Suppressor macrophage treated with lipopolysaccharide for 4 hours (primary cell): ENCODE measurements around the gene PLEKHH1.
A peak's percentile ranks its signal among the peaks of the same experiment; 100 is the strongest.

Experiments used
- DNase-seq: peaks from one replicate; pipeline ENCODE4 v3.0.0-alpha.2; 2020

Gene PLEKHH1

GRCh38 chr14:67532998-67533753, at the start of gene PLEKHH1:
TSS of gene PLEKHH1 (plus strand) at chr14:67533290. CDS start at chr14:67541868, 8,578 bp downstream.
- DNase-seq = peak; percentile 81

DNA sequence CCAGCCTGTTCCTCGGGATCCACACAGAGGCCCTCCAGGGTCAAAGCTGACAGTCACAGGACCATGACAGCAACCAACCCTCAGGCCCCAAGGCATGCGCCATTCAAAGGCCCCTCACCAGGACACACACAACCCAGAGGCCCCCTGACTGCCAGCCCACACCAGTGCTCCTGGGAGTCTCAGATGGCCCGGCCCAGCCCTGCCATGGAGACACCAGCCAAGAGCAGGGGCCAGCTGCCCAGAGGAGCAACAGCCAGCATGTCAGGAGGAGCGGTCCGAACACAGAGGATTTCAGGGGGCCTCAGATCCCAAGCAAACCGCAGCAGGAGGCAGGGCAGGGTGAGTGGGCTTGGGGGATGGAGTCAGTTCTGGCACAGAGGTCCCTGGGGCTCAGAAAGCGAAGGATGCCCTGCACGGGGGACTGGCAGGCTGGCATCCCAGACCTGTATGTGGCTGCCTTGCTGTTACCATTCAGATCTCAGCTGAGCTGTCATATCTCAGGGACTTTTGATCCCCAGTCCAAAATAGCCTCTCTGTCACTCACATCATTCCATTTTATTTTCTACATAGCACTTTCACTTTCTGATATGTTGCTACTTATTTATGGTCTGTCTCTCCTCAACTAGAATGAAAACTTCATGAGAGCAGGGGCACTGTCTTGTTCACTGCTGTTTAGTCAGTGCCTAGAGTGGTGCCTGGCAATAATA, 49.4 kb upstream of the PLEKHH1 start:
- DNase-seq = no peak

GRCh38 chr14:67485501-67486095, 47.5 kb upstream of the PLEKHH1 start:
- DNase-seq = no peak

DNA sequence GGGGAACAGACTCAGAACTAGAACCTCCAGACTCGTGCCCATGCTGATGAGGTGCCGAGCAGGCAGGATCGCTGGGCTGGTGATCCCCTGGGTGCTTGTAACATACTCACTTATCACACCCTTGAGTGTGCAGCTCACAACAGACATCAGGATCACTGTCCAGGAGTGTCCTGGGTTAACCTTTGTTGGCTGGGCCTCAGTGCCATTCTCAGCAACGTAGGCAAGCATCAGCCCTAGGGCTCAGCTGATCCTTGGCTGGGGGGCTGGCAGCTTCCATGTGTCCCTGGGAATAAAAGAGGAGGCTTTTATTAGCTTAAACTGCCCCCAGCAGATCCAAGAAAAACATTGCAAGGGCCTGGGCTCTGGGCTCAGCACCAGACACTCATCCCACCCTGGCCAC, 46.2 kb upstream of the PLEKHH1 start:
- no peak for DNase-seq

DNA sequence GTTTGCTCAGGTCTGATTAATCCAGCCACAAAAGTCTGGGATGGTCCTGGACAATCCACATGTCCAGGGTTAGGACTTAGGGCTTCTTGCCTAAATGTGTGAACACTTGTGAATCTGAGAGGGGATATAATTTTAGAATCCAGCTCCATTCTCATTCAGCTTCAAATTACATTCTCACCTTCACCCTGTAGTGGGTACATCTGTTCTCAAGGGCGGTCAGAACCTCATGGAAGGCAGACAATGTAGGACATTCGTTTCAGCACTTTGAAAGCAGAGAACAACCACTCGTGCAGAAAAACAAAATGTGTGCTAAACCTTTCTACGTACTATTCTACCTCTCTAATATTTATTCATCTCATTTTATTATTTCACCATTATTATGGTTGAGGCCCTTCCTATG, 45.8 kb upstream of the PLEKHH1 start:
- no peak for DNase-seq

DNA sequence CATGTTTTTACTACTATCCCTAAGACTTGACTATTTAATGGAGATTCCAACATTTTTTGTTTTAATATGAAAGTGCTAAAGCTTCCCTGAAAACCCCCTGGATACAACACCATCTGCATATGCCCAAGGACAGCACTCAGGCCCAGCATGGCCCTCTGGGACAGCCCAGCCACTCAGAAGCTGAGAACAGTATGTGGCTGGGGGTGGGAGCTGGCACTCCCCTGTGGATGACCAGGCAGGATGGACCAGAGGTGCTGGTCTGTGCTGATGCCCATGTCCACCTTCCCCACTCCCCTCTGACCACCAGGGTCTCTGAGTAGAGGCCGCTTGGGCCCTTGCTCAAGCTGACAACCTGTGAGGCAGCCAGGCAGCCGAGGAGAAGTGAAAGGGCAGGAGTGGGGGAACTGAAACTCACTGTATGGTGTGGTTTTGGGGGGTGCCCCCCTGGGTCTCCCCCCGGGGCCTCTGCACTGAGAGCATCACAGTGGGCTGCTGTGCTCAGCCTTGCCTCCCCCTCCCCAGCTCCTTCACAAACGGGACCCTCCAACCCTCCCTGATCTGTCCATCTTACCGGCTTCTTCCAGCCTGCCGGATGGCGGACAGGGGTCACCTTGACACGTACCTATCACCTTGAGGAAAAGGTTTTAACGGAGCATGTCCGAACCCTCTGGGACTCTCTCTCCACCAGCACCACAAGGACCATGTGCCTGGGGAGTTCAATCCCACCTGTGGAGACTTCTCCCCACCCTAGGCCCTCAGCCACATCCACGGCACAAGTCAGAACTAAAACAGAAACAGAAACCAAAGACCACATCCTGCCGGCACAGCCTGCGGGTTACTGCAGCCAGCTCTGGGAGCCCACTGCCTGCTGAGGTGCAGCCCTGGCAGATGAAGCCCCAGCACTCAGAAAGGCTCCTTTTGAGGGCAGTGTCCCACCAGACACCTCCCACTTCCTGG, 44.9 kb upstream of the PLEKHH1 start, which contains the start of gene TMEM229B:
TSS of gene TMEM229B (minus strand) at position 785 of the 957 bp plus-strand sequence. CDS start 14,798 bp downstream, outside the sequence.
- peak; percentile 78 for DNase-seq

DNA sequence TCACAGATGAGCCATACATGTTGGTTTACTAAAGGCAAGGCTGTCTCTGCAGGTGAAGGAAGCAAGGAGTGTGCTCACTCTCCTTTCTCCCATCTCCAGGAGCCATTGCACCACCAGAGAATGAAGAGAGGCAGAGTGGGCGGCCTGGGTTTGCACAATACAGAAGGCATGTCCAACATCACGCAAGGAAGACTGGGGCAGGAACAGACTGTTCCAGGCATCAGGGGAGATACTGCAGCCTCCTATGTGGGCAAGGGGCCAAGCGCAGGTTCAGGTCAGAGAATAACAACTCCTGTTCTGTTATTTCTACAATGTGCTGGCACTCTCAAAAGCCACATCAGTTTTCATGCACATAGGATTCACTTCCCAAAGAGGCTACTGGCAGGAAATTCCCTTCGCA, 42.9 kb upstream of the PLEKHH1 start:
- peak; percentile 35 for DNase-seq

GRCh38 chr14:67491285-67491684, 41.8 kb upstream of the PLEKHH1 start:
- DNase-seq = no peak

- no peak for DNase-seq
These were observed 41.2 kb upstream of the PLEKHH1 start for GRCh38 chr14:67491741-67492507.

DNA sequence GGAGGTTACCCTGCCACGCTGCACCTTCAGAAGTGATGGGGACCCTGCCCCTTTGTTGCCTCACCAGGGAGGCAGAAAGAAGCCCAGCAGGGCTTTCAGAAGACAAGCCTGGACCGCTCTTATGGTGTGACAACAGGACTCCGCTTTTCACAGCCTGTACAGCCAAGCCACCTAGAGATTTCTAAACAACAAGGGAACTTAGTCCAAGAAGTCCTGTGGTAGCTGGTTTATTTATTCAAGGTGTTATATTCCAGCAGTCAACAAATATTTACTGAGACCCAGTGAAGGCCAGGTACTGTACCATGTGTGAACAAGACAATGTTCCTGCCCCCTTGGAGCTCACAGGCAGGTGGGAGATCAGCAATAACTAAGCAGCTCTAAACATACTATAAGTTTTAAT, 40.6 kb upstream of the PLEKHH1 start:
- no peak for DNase-seq

DNA sequence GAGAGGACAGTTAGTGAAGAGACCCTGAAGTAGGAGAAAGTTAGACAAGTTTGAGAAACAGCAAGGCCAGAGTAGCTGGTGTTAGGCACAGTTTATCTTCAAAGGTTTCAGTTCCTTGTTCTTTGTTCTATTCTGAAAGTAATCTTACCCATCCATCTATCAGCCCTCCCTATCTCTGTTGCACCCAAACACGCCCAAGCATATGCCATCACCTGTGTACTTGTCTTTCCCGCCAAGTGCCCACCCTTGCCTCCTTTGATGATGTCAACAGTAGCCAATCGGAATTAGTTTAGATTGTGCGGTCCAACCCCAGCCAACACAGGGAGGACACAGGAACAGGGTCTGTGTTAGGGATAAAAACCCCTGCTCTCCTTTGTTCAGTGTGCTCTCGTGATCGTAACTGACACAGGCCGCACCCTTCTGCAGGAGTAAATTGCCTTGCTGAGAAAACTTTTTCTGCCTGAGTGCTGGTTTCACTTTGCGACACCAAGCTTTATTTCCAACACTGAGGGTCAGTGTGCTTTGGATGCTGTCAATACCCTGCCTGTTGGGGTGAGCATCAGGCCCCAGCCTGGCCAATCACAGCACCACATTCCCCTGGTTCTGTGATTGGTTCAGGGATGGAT, 39.9 kb upstream of the PLEKHH1 start:
- DNase-seq = no peak

DNA sequence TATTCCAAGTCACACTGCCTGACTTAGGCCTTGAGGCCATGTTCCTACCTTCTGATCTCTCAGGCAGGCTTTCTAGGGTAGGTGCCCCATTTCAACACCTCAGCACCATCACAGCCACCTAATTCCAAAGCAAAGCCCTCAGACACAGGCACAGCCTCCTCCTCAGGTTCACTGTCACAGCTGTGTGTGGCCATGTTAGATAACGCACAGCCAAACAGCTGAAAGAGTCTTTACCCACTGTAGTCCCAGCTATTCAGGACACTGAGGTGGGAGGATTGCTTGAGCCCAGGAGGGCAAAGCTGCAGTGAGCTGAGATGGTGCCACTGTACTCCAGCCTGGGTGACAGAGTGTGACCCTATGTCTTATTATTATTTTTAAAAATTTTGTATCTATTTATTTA, 37.3 kb upstream of the PLEKHH1 start:
- no peak for DNase-seq

DNA sequence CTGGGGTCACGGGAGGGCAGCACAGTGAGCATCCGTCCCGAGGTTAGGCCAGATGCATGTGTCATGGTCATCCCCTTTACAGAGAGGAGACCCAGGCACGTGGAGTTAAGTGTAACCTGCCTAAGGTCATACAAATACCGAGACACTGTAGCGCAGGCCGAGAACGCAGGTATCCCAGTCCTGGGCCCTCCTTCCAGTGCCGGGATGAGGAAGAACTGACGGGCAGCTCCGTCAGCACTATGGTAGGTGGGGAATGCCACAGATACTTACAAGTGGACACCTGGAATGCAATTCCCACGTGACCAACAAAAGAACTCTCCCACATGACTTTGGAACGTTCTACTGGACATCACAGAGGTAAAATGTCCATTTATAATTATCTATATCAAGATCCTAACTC, 35.9 kb upstream of the PLEKHH1 start:
- no peak for DNase-seq

- DNase-seq = no peak
These were observed 35.4 kb upstream of the PLEKHH1 start for GRCh38 chr14:67497716-67498115.

DNA sequence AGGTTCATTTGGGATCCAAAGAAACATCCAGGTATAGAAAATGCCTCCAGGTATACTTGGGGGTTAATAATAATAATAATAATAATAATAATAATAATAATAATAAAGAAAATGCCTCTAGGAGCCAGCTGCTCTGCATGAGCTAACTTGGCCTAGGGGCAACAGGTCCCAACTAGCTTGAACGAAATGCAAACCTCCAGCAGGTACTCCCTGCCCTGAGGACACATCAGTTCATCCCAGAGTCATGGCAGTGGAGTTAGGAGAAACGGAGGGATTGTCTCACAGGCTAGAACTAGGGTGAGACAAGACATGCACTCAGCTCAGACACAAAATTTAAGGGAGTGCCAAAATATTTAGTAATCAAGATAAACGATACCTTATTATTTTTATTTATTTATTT, 32.1 kb upstream of the PLEKHH1 start:
- DNase-seq = no peak

DNA sequence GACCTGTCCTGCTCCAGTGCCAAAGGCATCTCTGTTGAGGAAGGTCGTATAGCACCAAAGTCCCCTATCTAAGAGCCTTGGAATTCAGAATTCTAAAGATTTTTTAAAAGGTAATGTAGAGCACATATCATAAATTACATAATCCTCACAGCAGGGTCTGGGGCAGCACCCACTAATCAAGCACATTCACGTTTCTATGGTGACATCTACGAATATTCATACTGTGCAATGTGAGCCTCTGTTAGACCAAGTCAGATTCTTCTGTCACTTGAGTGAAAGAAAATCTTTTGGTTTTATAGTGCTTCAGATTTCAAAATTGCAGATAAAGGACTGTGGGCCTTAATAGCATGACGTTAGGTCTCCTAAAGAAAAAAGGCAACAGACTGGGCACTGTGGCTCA, 31.4 kb upstream of the PLEKHH1 start:
- DNase-seq = no peak

- DNase-seq = no peak
These were observed 30.2 kb upstream of the PLEKHH1 start for GRCh38 chr14:67502867-67503266.

GRCh38 chr14:67503331-67503730, 29.8 kb upstream of the PLEKHH1 start:
- no peak for DNase-seq

DNA sequence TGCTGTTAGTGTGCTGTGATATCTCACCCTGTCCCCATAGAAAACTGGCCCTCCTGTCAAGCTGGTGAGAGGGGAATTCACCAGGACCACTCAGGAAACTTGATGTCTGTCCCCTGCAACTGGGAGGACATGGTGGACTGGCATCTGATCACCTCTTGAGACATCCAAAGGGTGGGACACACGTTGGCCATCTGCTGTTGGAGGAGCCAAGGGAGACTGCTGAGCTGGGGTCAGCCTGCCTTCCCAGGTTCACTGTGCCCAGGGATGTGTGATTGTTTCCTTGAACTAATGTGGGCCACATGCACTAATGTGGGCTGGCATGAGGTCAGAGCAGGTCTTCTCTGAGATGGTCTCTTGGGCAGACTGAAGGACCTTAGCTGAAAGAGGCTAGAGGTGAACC, 27.8 kb upstream of the PLEKHH1 start:
- DNase-seq = no peak

DNA sequence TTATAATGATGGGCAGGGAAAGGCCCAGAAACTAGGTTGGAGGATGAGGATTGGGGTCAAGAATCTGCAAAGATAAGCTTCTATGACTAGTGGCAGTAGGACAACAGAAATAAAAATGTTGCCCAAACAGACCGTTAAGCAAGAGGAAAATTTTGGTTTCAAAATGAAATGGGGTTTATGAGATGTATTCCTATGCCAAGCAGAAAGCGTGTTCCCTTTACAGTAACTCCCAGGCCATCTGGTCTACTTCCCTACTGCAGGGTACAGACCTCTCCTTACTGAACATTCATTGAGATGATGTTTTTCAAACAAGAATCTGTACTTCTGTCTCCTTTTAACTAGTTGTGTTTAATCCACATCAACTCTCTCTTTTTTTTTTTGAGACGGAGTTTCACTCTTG, 24.1 kb upstream of the PLEKHH1 start:
- DNase-seq = peak; percentile 90

DNA sequence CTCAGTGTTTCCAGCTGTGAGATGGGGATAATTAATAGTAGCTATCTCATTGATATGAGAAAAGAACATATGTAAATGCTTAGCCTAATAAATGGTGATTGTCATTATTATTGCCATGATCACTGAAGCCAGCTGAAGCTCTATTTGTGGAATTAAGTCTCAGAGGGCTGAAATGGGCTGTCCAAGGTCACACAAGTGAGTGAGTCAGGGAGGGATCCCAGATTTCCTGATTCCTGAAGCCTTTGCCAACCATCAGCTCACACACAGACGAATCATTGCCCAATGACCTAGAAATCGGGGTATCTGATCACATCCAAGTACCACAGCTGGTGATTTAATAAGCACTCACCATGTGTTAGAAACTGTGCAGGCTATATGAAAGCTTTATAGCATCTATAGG, 23.0 kb upstream of the PLEKHH1 start:
- DNase-seq = no peak

GRCh38 chr14:67510836-67511235, 22.3 kb upstream of the PLEKHH1 start:
- peak; percentile 30 for DNase-seq
